Natural killer cell (primary cell): ENCODE results near the gene CXCL12. TPM values are rescaled to one million over a fixed set of nuclear protein-coding genes. Genes with fewer than 3 reads are reported as not detected.

ENCODE experiments used
- ATAC-seq, 3 donors: fragments of 150-1000 bp in 2 of 3; fragments of 200-7000 bp in 1 of 3; cut with Tn5 transposase; 1 replicate in 1 of 3; 2 replicates in 2 of 3; pipeline ENCODE4 v1.10.0; 2021; ENCODE audit warnings: mild to moderate bottlenecking in 2 of 3, moderate library complexity in 2 of 3
- DNase-seq, 2 donors: peaks; one replicate each; pipeline versions ENCODE4 v3.0.0 to v3.0.0-alpha.2; 2013 to 2021; ENCODE audit warnings: mixed read lengths in 1 of 2
- H3K27ac ChIP-seq: one replicate; pipeline ENCODE4 v1.5.1; 2013; ENCODE audit warnings: mild to moderate bottlenecking, low read length
- H3K27me3 ChIP-seq: one replicate; pipeline ENCODE4 v1.6.1; 2013; ENCODE audit warnings: low read length; ENCODE audit not compliant: control insufficient read depth, insufficient read depth
- H3K36me3 ChIP-seq: one replicate; pipeline ENCODE4 v1.6.1; 2013; ENCODE audit warnings: low read length; ENCODE audit not compliant: control insufficient read depth, insufficient read depth
- H3K4me1 ChIP-seq: one replicate; pipeline ENCODE4 v1.6.1; 2013; ENCODE audit warnings: low read length; ENCODE audit not compliant: control insufficient read depth, insufficient read depth
- H3K4me3 ChIP-seq: one replicate; pipeline ENCODE4 v1.5.1; 2013; ENCODE audit warnings: low read length
- H3K9me3 ChIP-seq: one replicate; pipeline ENCODE4 v1.6.1; 2013; ENCODE audit warnings: low read length; ENCODE audit not compliant: control insufficient read depth, insufficient read depth
- H3K27ac Mint-ChIP-seq, 2 donors: one replicate each; pipeline ENCODE4 v1.8.0; 2022; ENCODE audit warnings: mild to moderate bottlenecking in 2 of 2, mixed read lengths in 2 of 2, moderate library complexity in 1 of 2
- H3K27me3 Mint-ChIP-seq, 2 donors: one replicate each; pipeline ENCODE4 v1.8.0; 2022; ENCODE audit warnings: low read depth in 2 of 2, mixed read lengths in 2 of 2
- H3K36me3 Mint-ChIP-seq: one replicate; pipeline ENCODE4 v1.8.0; 2022; ENCODE audit warnings: mixed read lengths
- H3K4me1 Mint-ChIP-seq, 2 donors: one replicate each; pipeline ENCODE4 v1.8.0; 2022; ENCODE audit warnings: mixed read lengths in 2 of 2
- H3K4me3 Mint-ChIP-seq: one replicate; pipeline ENCODE4 v1.8.0; 2022; ENCODE audit warnings: mild to moderate bottlenecking, moderate library complexity, mixed read lengths
- H3K9me3 Mint-ChIP-seq, 2 donors: one replicate each; pipeline ENCODE4 v1.8.0; 2022; ENCODE audit warnings: mixed read lengths in 2 of 2
- WGBS: methylation state at CpG from one replicate; pipeline ENCODE4 v1.1.7; 2013; ENCODE audit warnings: missing lambda C conversion rate; ENCODE audit not compliant: insufficient coverage; 5-methylcytosine and 5-hydroxymethylcytosine counted together
- intact Hi-C: fragments of 100-400 bp; cut with micrococcal nuclease; formaldehyde crosslinking; loops from one replicate; pipeline ENCODE4 v1.14.2; 2022
- total RNA-seq, 4 donors: library from RNA; stranded (reverse); fragments of 120-200 nt in 1 of 4; gene quantifications; one replicate each; pipeline versions ENCODE4 v1.2.3 to v1.2.4, GENCODE V29; 2013 to 2022
- TF ChIP-seq, protein P1 (sequence below): fragments of 200-600 bp; IDR thresholded peaks from one replicate; pipeline ENCODE4 v1.8.0; 2022; ENCODE audit warnings: antibody characterized with exemption

Gene CXCL12
- total RNA-seq, 3 donors from 2014 or later (not counting 1 experiment from before 2014, with no cell fraction given), result not detected

- Mint-ChIP-seq H3K36me3 (no peaks in the 10 kb centered on the region), H3K4me3 (no peak overlapping the region), H3K4me1 (peaks cover 0 to 9% of the 10 kb centered on the region in 2 donors), H3K27ac (no peak overlapping the region), H3K27me3 (peaks cover under 1 to 7% of the 10 kb centered on the region in 2 donors), H3K9me3 (no peaks in the 10 kb centered on the region)
- TF ChIP-seq, protein P1, sequence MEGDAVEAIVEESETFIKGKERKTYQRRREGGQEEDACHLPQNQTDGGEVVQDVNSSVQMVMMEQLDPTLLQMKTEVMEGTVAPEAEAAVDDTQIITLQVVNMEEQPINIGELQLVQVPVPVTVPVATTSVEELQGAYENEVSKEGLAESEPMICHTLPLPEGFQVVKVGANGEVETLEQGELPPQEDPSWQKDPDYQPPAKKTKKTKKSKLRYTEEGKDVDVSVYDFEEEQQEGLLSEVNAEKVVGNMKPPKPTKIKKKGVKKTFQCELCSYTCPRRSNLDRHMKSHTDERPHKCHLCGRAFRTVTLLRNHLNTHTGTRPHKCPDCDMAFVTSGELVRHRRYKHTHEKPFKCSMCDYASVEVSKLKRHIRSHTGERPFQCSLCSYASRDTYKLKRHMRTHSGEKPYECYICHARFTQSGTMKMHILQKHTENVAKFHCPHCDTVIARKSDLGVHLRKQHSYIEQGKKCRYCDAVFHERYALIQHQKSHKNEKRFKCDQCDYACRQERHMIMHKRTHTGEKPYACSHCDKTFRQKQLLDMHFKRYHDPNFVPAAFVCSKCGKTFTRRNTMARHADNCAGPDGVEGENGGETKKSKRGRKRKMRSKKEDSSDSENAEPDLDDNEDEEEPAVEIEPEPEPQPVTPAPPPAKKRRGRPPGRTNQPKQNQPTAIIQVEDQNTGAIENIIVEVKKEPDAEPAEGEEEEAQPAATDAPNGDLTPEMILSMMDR, result no peak
- Histone ChIP-seq H3K4me3 (no peak overlapping the region), H3K27me3 (no peaks in the 10 kb centered on the region), H3K4me1 (no peaks in the 10 kb centered on the region), H3K36me3 (no peaks in the 10 kb centered on the region), H3K27ac (no peak overlapping the region), H3K9me3 (no peaks in the 10 kb centered on the region)
- 88% methylated on average over 8 of the region's 8 CpGs for WGBS
- intact Hi-C loops, result no loop called here
- DNase-seq (no peak), ATAC-seq (no peak)
These were observed 37.7 kb upstream of the CXCL12 start for GRCh38 chr10:44422570-44423101.

DNA sequence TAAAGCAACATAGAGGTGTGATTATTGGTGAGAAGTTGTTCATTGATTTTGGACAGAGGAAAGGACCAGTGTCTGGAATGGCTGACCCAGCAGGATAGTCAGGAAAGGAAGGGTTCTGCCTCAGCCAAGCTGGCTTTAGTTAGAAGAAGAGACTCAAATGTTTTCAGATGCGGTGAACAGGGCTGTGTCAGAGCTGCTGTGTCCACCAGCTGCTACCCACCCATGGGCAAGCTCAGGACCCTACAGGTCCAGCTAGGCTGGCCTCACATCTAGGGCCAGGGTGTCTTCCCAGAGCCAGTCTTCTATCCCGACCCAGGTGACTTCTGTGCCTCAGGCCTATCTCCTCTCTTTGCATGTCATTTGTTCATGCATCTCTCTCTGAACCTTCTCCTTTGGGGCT, 37.3 kb upstream of the CXCL12 start:
- ATAC-seq, result no peak
- Mint-ChIP-seq H3K4me1 (peaks cover 0 to 9% of the 10 kb centered on the region in 2 donors), H3K27ac (no peak overlapping the region)

GRCh38 chr10:44419790-44420549, 35.1 kb upstream of the CXCL12 start:
- H3K9me3 ChIP-seq, result no peaks in the 10 kb centered on the region
- no peaks in the 10 kb centered on the region for H3K4me1 ChIP-seq
- 48% methylated on average over 2 of the region's 2 CpGs for WGBS
- Mint-ChIP-seq H3K27ac (no peak overlapping the region), H3K36me3 (no peaks in the 10 kb centered on the region), H3K4me3 (no peak overlapping the region), H3K4me1 (peaks cover 0 to 9% of the 10 kb centered on the region in 2 donors), H3K27me3 (peaks cover 7 to 13% of the 10 kb centered on the region in 2 donors), H3K9me3 (no peaks in the 10 kb centered on the region)
- H3K27ac ChIP-seq, result no peak overlapping the region
- DNase-seq, result no peak
- ATAC-seq, result no peak
- H3K27me3 ChIP-seq, result no peaks in the 10 kb centered on the region
- TF ChIP-seq, protein P1, result no peak
- no peak overlapping the region for H3K4me3 ChIP-seq
- no peaks in the 10 kb centered on the region for H3K36me3 ChIP-seq
- intact Hi-C loops, result no loop called here

More for the DNA sequence above, 37.3 kb upstream of the CXCL12 start:
- H3K9me3 ChIP-seq, result no peaks in the 10 kb centered on the region
- no peak overlapping the region for H3K4me3 Mint-ChIP-seq
- H3K36me3 ChIP-seq, result no peaks in the 10 kb centered on the region
- H3K9me3 Mint-ChIP-seq, result no peaks in the 10 kb centered on the region
- intact Hi-C loops, result no loop called here
- no peak for DNase-seq
- H3K27me3 Mint-ChIP-seq, result peaks cover 6 to 12% of the 10 kb centered on the region in 2 donors
- no peaks in the 10 kb centered on the region for H3K27me3 ChIP-seq
- TF ChIP-seq, protein P1, result no peak
- H3K36me3 Mint-ChIP-seq, result no peaks in the 10 kb centered on the region
- 73% methylated on average over 2 of the region's 2 CpGs for WGBS
- no peak overlapping the region for H3K27ac ChIP-seq
- H3K4me1 ChIP-seq, result no peaks in the 10 kb centered on the region
- H3K4me3 ChIP-seq, result no peak overlapping the region
